HG02642 (cell line): ENCODE measurements around the gene STOM.

Source experiments
- ATAC-seq: cut with Tn5 transposase; IDR thresholded peaks from one replicate; pipeline ENCODE4 v1.9.1; 2021; ENCODE audit warnings: mild to moderate bottlenecking; ENCODE audit not compliant: unreplicated experiment, poor library complexity

STOM gene

DNA sequence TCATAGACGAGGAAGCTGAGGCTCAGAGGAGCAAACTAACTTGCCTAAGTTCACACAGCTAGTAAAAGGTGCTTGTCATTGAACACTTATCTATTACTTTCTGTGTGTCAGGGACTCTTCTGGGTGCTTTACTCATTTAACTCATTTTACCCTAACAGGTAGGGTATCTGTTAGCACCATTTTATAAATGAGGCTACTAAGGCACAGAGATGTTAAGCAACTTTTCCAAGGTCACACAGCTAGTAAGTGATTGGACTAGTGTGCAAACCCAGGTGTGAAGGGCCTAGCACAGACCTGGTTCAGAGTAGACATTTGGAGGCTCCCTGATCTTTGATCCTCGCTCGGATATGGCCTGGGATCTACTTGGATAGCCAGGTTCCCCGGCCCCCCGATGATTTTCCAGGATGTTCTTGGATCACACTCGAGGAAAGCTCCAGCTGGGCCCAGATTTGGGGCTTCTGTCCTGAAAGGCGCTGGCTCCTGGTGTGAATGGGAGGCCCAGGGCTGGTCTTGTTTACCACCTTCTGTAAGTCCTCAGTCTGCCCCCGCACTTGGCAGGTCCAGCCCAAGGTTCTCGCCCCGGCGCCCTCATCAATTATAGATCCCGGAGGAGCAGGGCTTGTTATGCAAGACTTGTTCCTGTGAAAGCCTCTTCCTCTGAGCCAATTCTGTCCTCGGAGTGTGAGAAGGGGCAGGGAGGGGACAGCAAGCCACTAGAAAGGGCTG, 64.6 kb downstream of the STOM start:
- ATAC-seq, result no peak

- no peak for ATAC-seq
These were observed 65.3 kb downstream of the STOM start for GRCh38 chr9:121304707-121305106.

GRCh38 chr9:121303456-121304451, 66.3 kb downstream of the STOM start:
- ATAC-seq, result no peak

DNA sequence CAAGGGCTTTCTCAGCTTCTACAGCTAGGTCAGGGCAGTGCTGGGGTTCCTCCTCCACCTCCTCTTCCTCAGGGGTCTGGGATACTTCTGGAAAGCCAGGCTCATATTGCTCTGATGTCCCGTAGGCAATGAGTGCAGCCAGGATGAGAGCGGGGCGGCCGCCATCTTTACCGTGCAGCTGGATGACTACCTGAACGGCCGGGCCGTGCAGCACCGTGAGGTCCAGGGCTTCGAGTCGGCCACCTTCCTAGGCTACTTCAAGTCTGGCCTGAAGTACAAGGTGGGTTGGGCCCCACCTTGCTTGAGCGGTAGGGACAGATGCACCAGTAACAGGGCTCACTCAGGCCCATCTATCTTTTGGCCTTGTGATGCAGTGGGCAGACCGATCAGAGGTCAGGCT, 67.3 kb downstream of the STOM start:
- no peak for ATAC-seq

DNA sequence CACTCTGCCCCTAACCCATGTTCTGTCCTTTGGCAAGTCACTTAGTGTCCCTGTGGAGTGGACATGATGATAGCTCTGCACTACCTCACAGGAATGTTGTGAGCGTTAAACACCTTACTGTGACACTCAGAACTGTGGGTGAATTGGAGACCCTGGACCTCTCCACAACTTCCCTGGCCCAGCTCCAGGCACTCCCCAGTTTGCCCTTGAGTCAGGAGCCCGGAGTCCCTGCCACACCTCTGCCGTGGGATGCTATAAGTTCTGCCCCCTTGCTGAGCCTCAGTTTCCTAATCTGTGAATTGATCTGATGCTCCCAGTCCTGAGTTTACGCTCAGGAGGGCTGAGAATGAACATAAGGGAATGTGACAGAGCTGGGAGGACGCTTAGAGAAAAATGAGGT, 67.7 kb downstream of the STOM start:
- no peak for ATAC-seq

DNA sequence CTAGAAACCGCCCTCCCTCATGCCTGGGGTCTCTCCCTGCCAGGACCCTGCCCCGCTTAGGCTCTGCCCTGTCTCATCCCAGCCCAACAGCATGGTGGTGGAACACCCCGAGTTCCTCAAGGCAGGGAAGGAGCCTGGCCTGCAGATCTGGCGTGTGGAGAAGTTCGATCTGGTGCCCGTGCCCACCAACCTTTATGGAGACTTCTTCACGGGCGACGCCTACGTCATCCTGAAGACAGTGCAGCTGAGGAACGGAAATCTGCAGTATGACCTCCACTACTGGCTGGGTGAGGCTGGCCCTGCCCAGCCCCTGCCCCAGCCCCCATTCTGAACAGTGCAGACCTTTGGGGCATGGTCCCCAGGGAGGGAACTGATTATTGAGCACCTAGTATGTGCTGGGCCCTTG, 68.2 kb downstream of the STOM start:
- no peak for ATAC-seq

DNA sequence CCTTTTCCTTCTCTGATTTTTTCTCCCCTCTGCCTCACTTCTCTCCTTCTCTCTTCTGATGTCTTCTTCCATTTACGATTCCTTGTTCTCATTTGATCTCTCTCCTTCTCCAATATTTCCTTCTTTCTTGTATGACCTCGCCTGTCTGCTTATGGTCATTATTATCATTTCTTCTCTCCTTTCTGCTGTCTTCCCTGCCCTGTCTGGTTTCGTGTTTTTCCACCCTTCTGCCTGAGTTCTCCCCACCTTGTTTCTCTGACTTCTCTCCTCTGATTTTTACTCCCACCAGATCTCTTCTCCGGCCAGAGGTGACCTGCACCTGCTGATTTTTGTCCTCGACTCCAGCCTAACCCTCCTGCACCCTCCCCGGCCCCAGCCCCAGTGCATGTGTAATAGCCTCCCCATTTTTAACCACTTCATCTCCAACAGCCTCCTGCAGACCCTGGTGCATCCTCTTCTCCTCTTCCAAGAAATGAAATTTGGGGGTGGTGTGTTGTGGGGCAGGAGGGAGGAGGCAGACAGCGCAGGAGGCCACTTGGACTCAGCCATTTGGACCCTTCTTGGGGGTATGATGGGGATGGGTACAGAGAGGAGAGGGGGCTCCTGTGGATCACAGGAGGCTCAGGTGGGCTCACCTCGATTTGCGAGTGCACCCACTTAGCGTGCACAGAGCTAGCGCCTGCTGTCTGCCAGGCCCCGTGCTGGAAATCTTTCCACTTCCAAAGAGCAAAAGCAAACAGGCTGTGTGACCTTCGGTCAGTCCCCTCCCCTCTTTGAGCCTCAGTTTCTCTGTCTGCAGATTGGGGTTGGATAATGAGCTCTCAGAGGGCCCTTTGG, 69.5 kb downstream of the STOM start:
- ATAC-seq, result no peak

- ATAC-seq, result no peak
These were observed 70.4 kb downstream of the STOM start for GRCh38 chr9:121299467-121300282.

- no peak for ATAC-seq
These were observed 71.2 kb downstream of the STOM start for GRCh38 chr9:121298689-121299466.

DNA sequence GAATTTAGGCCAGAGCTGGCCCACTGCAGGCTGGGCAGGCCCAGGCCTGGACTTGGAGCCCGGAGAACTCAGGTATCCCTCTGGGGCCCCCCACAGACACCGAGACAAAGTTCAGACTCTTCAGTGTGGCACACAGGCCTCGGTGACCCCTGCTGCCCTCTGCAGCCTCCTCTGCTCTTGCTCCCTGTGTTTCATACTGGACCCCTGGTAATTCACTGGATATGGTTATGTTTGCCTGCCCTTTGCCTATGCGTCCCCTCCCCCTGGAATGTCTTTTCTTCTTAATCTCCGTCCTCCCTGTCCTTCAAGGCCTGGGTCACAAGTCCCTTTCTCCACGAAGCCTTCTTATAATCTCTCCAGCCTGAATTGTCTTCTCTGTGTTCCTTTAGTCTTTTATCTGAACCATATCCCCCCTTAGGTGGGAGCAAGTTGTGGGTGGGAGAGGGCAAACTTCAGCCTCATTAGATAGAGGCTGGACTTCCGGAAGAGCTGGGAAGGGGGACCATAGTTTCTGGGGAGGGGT, 72.0 kb downstream of the STOM start:
- ATAC-seq, result no peak

- ATAC-seq, result no peak
These were observed 72.7 kb downstream of the STOM start for GRCh38 chr9:121297389-121297788.

DNA sequence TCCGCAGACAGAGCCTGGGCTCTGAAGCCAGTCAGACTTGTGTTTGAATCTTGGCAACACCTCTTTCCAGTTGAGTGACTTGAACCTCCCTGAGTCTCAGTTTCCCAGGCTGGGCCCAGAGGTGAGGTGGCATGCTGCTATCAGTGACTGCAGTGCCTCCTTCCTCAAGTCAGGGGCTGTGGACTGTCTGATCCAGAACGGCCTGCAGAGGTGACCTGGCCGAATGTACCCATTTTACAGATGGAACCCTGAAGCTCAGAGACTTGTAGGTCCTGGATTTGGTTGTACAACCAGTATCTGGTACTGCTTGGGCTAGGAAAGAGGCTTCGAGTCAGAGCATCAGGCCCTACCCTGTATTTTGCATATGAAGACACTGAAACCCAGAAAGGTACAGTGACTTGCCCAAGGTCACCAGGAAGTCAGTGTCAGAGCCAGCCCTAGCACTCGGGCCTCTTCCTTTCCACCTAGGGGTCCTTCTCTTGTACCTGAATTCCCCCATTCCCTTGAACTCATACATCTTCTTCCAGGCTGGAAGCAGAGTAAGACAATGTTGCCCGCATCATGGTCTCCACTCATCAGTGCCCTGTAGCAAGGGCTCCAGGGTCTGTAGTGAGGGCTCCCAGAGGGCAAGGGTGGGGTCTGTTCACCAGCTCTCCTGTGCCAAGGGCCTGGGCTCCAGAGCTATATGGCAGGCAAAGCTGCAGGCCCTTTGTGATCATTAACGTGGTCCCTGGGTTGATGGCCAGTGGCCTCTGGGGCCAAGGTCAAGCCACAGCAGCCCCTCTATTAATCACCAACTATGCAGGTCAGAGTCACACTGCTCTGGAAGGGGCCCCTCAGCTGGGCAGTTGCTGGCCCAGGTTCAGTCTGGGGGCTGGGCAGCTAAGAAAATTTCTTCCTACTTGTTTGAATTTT, 73.6 kb downstream of the STOM start:
- no peak for ATAC-seq

- ATAC-seq, result no peak
These were observed 74.3 kb downstream of the STOM start for GRCh38 chr9:121295662-121296191.

GRCh38 chr9:121294866-121295661, 75.0 kb downstream of the STOM start:
- no peak for ATAC-seq

- no peak for ATAC-seq
These were observed 75.8 kb downstream of the STOM start for GRCh38 chr9:121294151-121294743.

GRCh38 chr9:121292801-121293241, 77.2 kb downstream of the STOM start:
- ATAC-seq, result no peak
